ENCODE measurements around the gene NT5C1A. TPM values are rescaled to one million over a fixed set of nuclear protein-coding genes. Genes with fewer than 3 reads are reported as not detected.

The NT5C1A gene
- total RNA-seq, 4 donors from 2014 or later: not detected

GRCh38 chr1:39677645-39678044 lies 5.7 kb upstream of the NT5C1A start:
- TF ChIP-seq POLR2A (IDR thresholded peaks at IDR 0.05): no peak
- TF ChIP-seq, protein P1, sequence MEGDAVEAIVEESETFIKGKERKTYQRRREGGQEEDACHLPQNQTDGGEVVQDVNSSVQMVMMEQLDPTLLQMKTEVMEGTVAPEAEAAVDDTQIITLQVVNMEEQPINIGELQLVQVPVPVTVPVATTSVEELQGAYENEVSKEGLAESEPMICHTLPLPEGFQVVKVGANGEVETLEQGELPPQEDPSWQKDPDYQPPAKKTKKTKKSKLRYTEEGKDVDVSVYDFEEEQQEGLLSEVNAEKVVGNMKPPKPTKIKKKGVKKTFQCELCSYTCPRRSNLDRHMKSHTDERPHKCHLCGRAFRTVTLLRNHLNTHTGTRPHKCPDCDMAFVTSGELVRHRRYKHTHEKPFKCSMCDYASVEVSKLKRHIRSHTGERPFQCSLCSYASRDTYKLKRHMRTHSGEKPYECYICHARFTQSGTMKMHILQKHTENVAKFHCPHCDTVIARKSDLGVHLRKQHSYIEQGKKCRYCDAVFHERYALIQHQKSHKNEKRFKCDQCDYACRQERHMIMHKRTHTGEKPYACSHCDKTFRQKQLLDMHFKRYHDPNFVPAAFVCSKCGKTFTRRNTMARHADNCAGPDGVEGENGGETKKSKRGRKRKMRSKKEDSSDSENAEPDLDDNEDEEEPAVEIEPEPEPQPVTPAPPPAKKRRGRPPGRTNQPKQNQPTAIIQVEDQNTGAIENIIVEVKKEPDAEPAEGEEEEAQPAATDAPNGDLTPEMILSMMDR (IDR thresholded peaks at IDR 0.05): no peak
- WGBS, 2 donors: 81 to 85% methylated on average over 4 of the region's 4 CpGs
- DNase-seq (ENCODE audit: low spot score in 2 of 2): no peak
- no peak overlapping the region for H3K4me3 ChIP-seq (ENCODE audit: low read depth, poor library complexity, severe bottlenecking)
- intact Hi-C loops (cut with DNase I; ENCODE audit: low total_unique reads): no loop called here

GRCh38 chr1:39676948-39677548 lies 5.1 kb upstream of the NT5C1A start:
- intact Hi-C loops (cut with DNase I; ENCODE audit: low total_unique reads): no loop called here
- H3K4me3 ChIP-seq (ENCODE audit: low read depth, poor library complexity, severe bottlenecking): no peak overlapping the region
- WGBS, 2 donors: 82 to 83% methylated on average over 6 of the region's 6 CpGs
- DNase-seq (ENCODE audit: low spot score in 2 of 2): no peak
- TF ChIP-seq POLR2A (IDR thresholded peaks at IDR 0.05): no peak
- TF ChIP-seq, protein P1 (IDR thresholded peaks at IDR 0.05): no peak

GRCh38 chr1:39675220-39675619 lies 3.3 kb upstream of the NT5C1A start:
- no peak overlapping the region for H3K4me3 ChIP-seq (ENCODE audit: low read depth, poor library complexity, severe bottlenecking)
- intact Hi-C loops (cut with DNase I; ENCODE audit: low total_unique reads): no loop called here
- TF ChIP-seq, protein P1 (IDR thresholded peaks at IDR 0.05): no peak
- TF ChIP-seq POLR2A (IDR thresholded peaks at IDR 0.05): no peak
- WGBS, 2 donors: 50 to 61% methylated on average over 1 of the region's 1 CpG
- no peak for DNase-seq (ENCODE audit: low spot score in 2 of 2)

GRCh38 chr1:39673215-39673614 lies 1.3 kb upstream of the NT5C1A start:
- 88 to 95% methylated on average over 3 of the region's 3 CpGs for WGBS, 2 donors
- DNase-seq (ENCODE audit: low spot score in 2 of 2): no peak
- no peak for TF ChIP-seq POLR2A (IDR thresholded peaks at IDR 0.05)
- TF ChIP-seq, protein P1 (IDR thresholded peaks at IDR 0.05): no peak
- H3K4me3 ChIP-seq (ENCODE audit: low read depth, poor library complexity, severe bottlenecking): no peak overlapping the region
- intact Hi-C loops (cut with DNase I; ENCODE audit: low total_unique reads): no loop called here

- TF ChIP-seq POLR2A (IDR thresholded peaks at IDR 0.05): no peak
- TF ChIP-seq, protein P1 (IDR thresholded peaks at IDR 0.05): no peak
- 44 to 62% methylated on average over 12 of the region's 12 CpGs for WGBS, 2 donors
- intact Hi-C loops (cut with DNase I; ENCODE audit: low total_unique reads): no loop called here
- no peak overlapping the region for H3K4me3 ChIP-seq (ENCODE audit: low read depth, poor library complexity, severe bottlenecking)
- no peak for DNase-seq (ENCODE audit: low spot score in 2 of 2)
Measured at GRCh38 chr1:39672551-39672947, 642 bp upstream of the NT5C1A start.

DNA sequence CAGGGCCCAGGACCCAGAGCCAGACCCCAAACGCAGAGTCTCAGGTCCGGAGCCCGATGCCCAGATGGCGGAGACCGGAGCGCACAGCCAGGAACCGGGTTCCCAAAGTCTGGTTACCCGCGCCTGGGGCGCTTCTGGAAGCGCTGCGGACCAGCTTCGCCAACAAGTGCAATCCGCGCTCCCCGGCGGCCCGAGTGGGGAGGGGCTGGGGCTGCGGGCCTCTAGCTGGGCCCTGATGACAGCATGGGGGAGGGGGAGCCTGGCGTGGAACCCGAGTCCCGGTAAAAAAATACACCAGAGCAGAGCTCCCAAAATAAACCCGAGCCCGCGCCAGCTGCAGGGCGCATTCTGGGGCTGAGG lies 494 bp downstream of the NT5C1A start:
- 0 to 3% methylated on average over 10 to 22 of the region's 26 CpGs for WGBS, 2 donors
- no peak for DNase-seq (ENCODE audit: low spot score in 2 of 2)
- intact Hi-C loops (cut with DNase I; ENCODE audit: low total_unique reads): no loop called here
- no peak for TF ChIP-seq POLR2A (IDR thresholded peaks at IDR 0.05)
- TF ChIP-seq, protein P1 (IDR thresholded peaks at IDR 0.05): no peak
- H3K4me3 ChIP-seq (ENCODE audit: low read depth, poor library complexity, severe bottlenecking): peak overlapping the region; percentile 27

Measured in lower leg skin (tissue), 4 donors.